ENCODE measurements around the gene KCP. TPM values are rescaled to one million over a fixed set of nuclear protein-coding genes. Genes with fewer than 3 reads are reported as not detected.

The KCP gene
- total RNA-seq, 1 experiment from 2014 or later = 1.6 TPM

DNA sequence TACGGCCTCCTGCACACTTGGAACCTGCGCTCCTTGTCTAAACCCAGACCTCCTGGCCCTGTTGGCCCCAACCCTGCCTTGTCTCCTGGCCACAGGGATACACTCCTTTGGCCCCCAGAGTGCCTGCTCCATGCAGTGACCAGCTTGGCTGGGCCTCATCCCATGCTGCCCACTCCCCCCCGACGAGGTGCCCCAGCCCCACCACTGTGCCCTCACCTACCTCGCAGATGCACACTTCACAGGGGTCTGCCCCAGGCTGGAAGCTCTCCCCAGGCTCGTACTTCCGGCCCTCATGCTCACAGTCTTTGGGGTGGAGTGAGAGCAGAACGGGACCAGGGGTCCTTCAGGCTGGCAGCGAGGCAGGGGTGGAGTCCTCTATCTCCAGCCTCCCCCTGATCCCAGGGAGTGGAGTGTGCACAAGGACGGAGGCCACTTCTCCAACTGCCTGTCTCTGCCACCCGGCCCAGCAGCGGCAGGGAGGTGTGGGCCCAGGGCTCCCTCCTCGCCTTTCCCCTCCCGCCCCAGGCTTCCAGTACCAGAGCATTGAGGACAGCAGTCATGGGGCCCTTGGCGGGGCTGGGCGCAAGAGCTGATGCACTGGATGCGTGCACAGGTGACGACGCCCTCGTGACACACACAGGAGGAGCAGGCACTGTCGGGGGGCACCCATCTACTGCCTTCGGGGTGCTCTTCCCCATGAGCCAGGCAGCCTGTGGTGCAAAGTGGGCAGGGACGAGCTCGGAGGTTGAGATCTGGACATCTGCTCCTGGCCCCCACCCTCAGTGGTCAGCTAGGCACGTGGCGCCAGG is 25.7 kb downstream of the KCP start:
- H3K4me3 ChIP-seq (replicated peaks in 1 of 2; ENCODE audit: low read depth in 1 of 2, low read length in 2 of 2) = no peak overlapping the region
- H3K4me1 ChIP-seq (ENCODE audit: control insufficient read depth in 1 of 2, insufficient read depth in 2 of 2, low read length in 2 of 2) = peaks cover 3 to 24% of the 10 kb centered on the region in 2 experiments; a peak in 3 of 4 replicates
- H3K79me2 ChIP-seq (ENCODE audit: insufficient read depth, low read length) = no peaks in the 10 kb centered on the region
- BruUV-seq (replicated peaks) = no TSS peak
- intact Hi-C loops (cut with micrococcal nuclease) = loop anchor here (5.0 kb wide), 1 partner anchor 412 kb away; no protein-coding TSS in a partner anchor
- H2AFZ ChIP-seq (ENCODE audit: low read depth, low read length, poor library complexity, severe bottlenecking) = no peak overlapping the region
- no peaks in the 10 kb centered on the region for H3K36me3 ChIP-seq (ENCODE audit: control insufficient read depth in 1 of 2, insufficient read depth in 2 of 2, low read length in 2 of 2)
- H3K27me3 ChIP-seq (ENCODE audit: insufficient read depth, low read length) = no peaks in the 10 kb centered on the region
- TF ChIP-seq JUND (IDR thresholded peaks at IDR 0.05) (no peak), ELF1 (IDR thresholded peaks at IDR 0.05; ENCODE audit: borderline replicate concordance, low read depth) (no peak), CBX3 (IDR thresholded peaks at IDR 0.05; ENCODE audit: low read depth) (no peak), TCF7L2 (IDR thresholded peaks at IDR 0.05; ENCODE audit: borderline replicate concordance, extremely low read depth, insufficient read depth, insufficient read length) (no peak), POLR2AphosphoS5 (IDR thresholded peaks at IDR 0.05; ENCODE audit: low read depth, low read length) (no peak), SP1 (IDR thresholded peaks at IDR 0.05; ENCODE audit: low read depth) (no peak), POLR2A (IDR thresholded peaks at IDR 0.05; ENCODE audit: borderline replicate concordance, extremely low read depth, insufficient read depth, insufficient read length) (no peak), CEBPB (IDR thresholded peaks at IDR 0.05; ENCODE audit: low read depth) (no peak), RAD21 (IDR thresholded peaks at IDR 0.05; ENCODE audit: low read depth) (no peak)
- TF ChIP-seq, protein P1, sequence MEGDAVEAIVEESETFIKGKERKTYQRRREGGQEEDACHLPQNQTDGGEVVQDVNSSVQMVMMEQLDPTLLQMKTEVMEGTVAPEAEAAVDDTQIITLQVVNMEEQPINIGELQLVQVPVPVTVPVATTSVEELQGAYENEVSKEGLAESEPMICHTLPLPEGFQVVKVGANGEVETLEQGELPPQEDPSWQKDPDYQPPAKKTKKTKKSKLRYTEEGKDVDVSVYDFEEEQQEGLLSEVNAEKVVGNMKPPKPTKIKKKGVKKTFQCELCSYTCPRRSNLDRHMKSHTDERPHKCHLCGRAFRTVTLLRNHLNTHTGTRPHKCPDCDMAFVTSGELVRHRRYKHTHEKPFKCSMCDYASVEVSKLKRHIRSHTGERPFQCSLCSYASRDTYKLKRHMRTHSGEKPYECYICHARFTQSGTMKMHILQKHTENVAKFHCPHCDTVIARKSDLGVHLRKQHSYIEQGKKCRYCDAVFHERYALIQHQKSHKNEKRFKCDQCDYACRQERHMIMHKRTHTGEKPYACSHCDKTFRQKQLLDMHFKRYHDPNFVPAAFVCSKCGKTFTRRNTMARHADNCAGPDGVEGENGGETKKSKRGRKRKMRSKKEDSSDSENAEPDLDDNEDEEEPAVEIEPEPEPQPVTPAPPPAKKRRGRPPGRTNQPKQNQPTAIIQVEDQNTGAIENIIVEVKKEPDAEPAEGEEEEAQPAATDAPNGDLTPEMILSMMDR (IDR thresholded peaks at IDR 0.05 in 2 of 3, conservative IDR thresholded peaks at IDR 0.05 in 1 of 3; ENCODE audit: borderline replicate concordance in 1 of 3, insufficient read depth in 1 of 3, low read depth in 2 of 3, low read length in 2 of 3) = no peak
- no peaks in the 10 kb centered on the region for H4K20me1 ChIP-seq (ENCODE audit: insufficient read depth)
- no peaks in the 10 kb centered on the region for H3K9me3 ChIP-seq (ENCODE audit: control insufficient read depth in 1 of 2, insufficient read depth in 1 of 2, low read depth in 1 of 2, low read length in 2 of 2)
- H3K27ac ChIP-seq (ENCODE audit: low read depth, low read length) = no peak overlapping the region
- ChIA-PET CTCF (interaction anchor here (0.8 to 1.4 kb wide), 7 partner anchors 19 to 458 kb away, joined by 3 to 10 read pairs (median 4); partner anchors contain the start of gene ATP6V1F), RAD21 (ENCODE audit: low non-redundant PET in 1 of 2, low total read pairs in 2 of 2, uncharacterized antibody in 2 of 2, unreplicated experiment in 2 of 2) (interaction anchor here in 1 of 2 experiments (1.8 kb wide), 1 partner anchor 458 kb away, joined by 4 read pairs; no protein-coding TSS in a partner anchor), POLR2A (no interaction called here)
- no peaks in the 10 kb centered on the region for H3K9me2 ChIP-seq (ENCODE audit: insufficient read depth)
- DNase-seq (ENCODE audit: low read depth, low spot score) (no peak), ATAC-seq (no peak)
- no peak overlapping the region for H3K9ac ChIP-seq (ENCODE audit: low read length)
- H3K4me2 ChIP-seq (ENCODE audit: low read length) = no peak overlapping the region

All from HCT116 (cell line).